Osteoblast (primary cell): ENCODE measurements around the gene USB1. TPM values are rescaled to one million over a fixed set of nuclear protein-coding genes. Genes with fewer than 3 reads are reported as not detected.
A peak's percentile ranks its signal among the peaks of the same experiment; 100 is the strongest.

Source experiments
- DNase-seq: peaks from one replicate; pipeline ENCODE4 v3.0.0; 2011; ENCODE audit warnings: low spot score, mixed read lengths; ENCODE audit not compliant: insufficient read length; ENCODE audit errors: missing footprints
- H2AFZ ChIP-seq: 2 replicates; pipeline ENCODE4 v1.6.0; 2011; ENCODE audit warnings: mild to moderate bottlenecking, low read length
- H3K27ac ChIP-seq: 2 replicates; pipeline ENCODE4 v1.5.1; 2011; ENCODE audit warnings: mild to moderate bottlenecking, low read depth, low read length, moderate library complexity
- H3K27me3 ChIP-seq: 2 replicates; pipeline ENCODE4 v1.6.0; 2012; ENCODE audit warnings: mild to moderate bottlenecking, control low read depth, inconsistent platforms, low read length, moderate library complexity; ENCODE audit not compliant: insufficient read depth
- H3K36me3 ChIP-seq: 2 replicates; pipeline ENCODE4 v1.5.1; 2011; ENCODE audit warnings: mild to moderate bottlenecking, low read length, control low read depth, moderate library complexity; ENCODE audit not compliant: insufficient read depth
- H3K4me1 ChIP-seq: 2 replicates; pipeline ENCODE4 v1.5.1; 2011; ENCODE audit warnings: mild to moderate bottlenecking, low read length, control low read depth, moderate library complexity; ENCODE audit not compliant: insufficient read depth
- H3K4me2 ChIP-seq: 2 replicates; pipeline ENCODE4 v1.6.0; 2011; ENCODE audit warnings: mild to moderate bottlenecking, low read length; ENCODE audit not compliant: insufficient read depth
- H3K4me3 ChIP-seq: fragments of 200-600 bp; sonication (generic); 3 replicates; pipeline ENCODE4 v1.5.1; 2012; ENCODE audit warnings: mild to moderate bottlenecking, low read length, inconsistent platforms; ENCODE audit not compliant: insufficient read depth
- H3K79me2 ChIP-seq: 2 replicates; pipeline ENCODE4 v1.6.0; 2012; ENCODE audit warnings: mild to moderate bottlenecking, low read length, control low read depth, inconsistent platforms; ENCODE audit not compliant: insufficient read depth
- H3K9me3 ChIP-seq: 2 replicates; pipeline ENCODE4 v1.5.1; 2011; ENCODE audit warnings: low read depth, low read length, control low read depth
- H4K20me1 ChIP-seq: 2 replicates; pipeline ENCODE4 v1.6.0; 2012; ENCODE audit warnings: mild to moderate bottlenecking, low read length, control low read depth; ENCODE audit not compliant: insufficient read depth
- total RNA-seq: library from RNA; depleted of rRNA; stranded (reverse); fragments of >200 nt; gene quantifications from 2 replicates; pipeline ENCODE4 v1.2.3, GENCODE V29; 2012
- TF ChIP-seq, protein P1 (sequence below): IDR thresholded peaks from 2 replicates; pipeline ENCODE4 v1.5.1; 2011; ENCODE audit warnings: mild to moderate bottlenecking, low read depth, low read length, moderate library complexity; ENCODE audit errors: extremely low read depth

Gene USB1
- total RNA-seq, 1 donor = 19.2 TPM

DNA sequence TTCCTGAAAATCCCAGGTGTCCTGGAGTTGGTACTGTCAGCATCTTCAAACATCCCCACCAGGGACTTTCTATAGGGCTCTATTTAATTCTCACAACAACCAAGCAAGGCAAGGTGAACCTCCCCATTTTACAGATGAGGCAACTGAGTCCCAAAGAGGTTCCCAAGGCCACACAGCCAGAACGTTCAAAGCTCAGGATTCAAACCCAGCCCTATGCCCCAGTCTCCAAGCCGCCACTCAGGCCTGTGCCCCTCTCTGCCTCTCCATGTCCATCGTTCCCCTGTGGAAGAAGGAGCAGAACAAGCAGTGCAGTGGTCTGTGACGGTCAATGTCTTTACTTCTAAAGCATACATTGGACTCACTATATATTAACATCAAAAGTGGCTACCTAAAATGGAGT is 6.8 kb upstream of the USB1 start:
- Histone ChIP-seq H3K79me2 (peaks cover 15% of the 10 kb centered on the region), H3K4me2 (no peak overlapping the region), H3K36me3 (peaks cover 35% of the 10 kb centered on the region), H3K27ac (no peak overlapping the region), H2AFZ (no peak overlapping the region), H3K27me3 (no peaks in the 10 kb centered on the region), H3K4me3 (no peak overlapping the region), H3K4me1 (peaks cover 7% of the 10 kb centered on the region), H3K9me3 (no peaks in the 10 kb centered on the region), H4K20me1 (peaks cover 37% of the 10 kb centered on the region)
- DNase-seq = peak; percentile 26
- TF ChIP-seq, protein P1, sequence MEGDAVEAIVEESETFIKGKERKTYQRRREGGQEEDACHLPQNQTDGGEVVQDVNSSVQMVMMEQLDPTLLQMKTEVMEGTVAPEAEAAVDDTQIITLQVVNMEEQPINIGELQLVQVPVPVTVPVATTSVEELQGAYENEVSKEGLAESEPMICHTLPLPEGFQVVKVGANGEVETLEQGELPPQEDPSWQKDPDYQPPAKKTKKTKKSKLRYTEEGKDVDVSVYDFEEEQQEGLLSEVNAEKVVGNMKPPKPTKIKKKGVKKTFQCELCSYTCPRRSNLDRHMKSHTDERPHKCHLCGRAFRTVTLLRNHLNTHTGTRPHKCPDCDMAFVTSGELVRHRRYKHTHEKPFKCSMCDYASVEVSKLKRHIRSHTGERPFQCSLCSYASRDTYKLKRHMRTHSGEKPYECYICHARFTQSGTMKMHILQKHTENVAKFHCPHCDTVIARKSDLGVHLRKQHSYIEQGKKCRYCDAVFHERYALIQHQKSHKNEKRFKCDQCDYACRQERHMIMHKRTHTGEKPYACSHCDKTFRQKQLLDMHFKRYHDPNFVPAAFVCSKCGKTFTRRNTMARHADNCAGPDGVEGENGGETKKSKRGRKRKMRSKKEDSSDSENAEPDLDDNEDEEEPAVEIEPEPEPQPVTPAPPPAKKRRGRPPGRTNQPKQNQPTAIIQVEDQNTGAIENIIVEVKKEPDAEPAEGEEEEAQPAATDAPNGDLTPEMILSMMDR = no peak

DNA sequence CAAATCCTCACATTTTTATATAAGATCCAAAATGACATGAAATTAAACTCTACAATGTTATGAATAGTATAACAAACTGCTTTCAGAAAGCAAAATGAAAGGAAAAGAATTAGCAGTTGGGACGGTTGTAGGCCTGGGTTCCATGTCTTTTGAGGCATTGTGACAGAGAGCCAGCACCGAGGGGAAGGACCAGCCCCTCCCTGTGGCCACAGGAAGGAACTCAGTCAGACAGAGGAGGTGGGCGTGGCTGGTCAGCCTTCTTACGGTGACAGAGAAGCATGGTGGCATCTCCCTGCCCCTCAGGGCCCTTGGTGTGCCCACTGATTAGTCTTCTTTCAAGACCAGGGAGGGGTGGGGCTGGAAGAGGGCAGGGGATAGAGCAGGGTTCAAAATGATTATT is 6.4 kb upstream of the USB1 start:
- DNase-seq = peak; percentile 95
- H3K36me3 ChIP-seq = peaks cover 35% of the 10 kb centered on the region

DNA sequence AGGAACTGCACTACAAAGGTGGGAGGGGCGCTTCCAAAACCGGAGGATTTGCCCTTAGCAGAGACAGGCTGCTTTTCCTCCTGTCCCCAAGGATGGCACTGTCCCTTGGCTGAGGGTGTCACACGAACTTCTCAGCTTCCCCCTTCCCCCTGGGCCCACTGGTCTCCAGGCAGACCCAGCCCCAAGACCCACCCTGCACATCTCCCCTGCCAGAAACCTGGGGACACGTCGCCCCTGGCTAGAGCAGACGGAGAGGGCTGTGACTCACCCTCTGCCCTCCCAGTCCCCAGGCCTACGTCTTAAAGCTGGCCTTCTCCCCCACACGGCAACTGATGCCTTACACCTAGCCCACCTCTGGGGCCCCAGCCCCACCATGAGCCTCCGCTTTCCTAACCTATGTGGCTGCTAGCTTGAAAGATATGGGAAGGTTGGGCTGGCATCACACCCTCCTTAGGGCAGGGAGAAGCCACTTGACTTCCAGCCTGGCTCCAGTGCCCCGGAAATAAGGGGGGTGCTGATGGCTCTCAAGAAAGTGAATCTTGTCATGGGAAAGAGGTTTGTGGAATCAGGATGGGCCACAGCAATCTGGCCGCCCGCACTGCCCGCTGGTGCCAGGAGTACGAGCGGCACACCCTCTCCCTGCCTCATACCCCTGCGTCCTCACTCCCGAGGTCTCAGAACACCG is 5.3 kb upstream of the USB1 start:
- no peaks in the 10 kb centered on the region for H3K27me3 ChIP-seq
- H3K27ac ChIP-seq = no peak overlapping the region
- TF ChIP-seq, protein P1 = no peak
- H3K36me3 ChIP-seq = peaks cover 35% of the 10 kb centered on the region
- no peak overlapping the region for H3K4me2 ChIP-seq
- H2AFZ ChIP-seq = no peak overlapping the region
- no peaks in the 10 kb centered on the region for H3K9me3 ChIP-seq
- peaks cover 38% of the 10 kb centered on the region for H4K20me1 ChIP-seq
- no peak overlapping the region for H3K4me3 ChIP-seq
- peaks cover 20% of the 10 kb centered on the region for H3K79me2 ChIP-seq
- peak; percentile 62 for DNase-seq
- H3K4me1 ChIP-seq = peaks cover 13% of the 10 kb centered on the region

More for the DNA sequence above, 6.4 kb upstream of the USB1 start:
- H3K27ac ChIP-seq = no peak overlapping the region
- no peaks in the 10 kb centered on the region for H3K27me3 ChIP-seq
- H4K20me1 ChIP-seq = peaks cover 38% of the 10 kb centered on the region
- H3K4me2 ChIP-seq = no peak overlapping the region
- TF ChIP-seq, protein P1 = peak; percentile 41
- H3K4me1 ChIP-seq = peaks cover 11% of the 10 kb centered on the region
- no peak overlapping the region for H2AFZ ChIP-seq
- H3K9me3 ChIP-seq = no peaks in the 10 kb centered on the region
- H3K4me3 ChIP-seq = no peak overlapping the region
- peaks cover 19% of the 10 kb centered on the region for H3K79me2 ChIP-seq

DNA sequence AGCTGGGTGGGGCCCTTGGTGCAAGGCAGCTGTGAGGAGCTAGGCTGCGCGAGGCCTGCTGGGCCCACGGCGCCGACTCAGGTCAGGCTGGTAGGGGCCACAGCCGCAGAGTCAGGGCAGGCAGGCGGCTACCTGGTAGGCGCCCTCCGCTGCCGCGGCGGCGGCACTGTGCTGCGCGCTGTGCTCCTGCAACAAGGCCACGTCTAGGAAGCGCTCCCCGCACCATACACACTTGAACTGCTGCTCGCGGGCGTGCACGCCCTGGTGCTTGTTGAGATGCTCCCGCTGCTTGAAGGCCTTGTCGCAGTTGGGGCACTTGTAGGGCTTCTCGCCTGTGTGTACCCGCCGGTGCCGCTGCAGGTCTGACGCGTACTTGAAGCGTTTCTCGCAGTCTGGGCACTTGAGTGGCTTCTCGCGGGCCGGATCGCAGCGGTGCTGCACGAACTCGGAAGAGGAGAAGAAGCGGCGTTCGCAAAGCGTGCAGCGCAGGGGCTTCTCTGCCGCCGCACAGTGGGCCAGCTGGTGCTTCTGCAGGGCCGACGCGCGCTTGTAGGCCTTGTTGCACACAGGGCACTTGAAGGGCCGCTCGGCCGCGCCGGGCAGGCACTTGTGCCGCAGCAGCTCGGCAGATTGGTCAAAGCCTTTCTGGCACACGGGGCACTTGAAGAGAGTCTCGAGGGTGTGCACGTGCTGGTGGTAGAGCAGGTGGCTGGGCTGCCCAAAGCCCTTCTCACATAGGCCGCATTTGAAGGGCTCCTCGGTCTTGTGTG is 4.6 kb upstream of the USB1 start:
- H3K36me3 ChIP-seq = peaks cover 35% of the 10 kb centered on the region
- TF ChIP-seq, protein P1 = no peak

More for the DNA sequence above, 4.6 kb upstream of the USB1 start:
- Histone ChIP-seq H3K4me2 (no peak overlapping the region), H4K20me1 (peaks cover 38% of the 10 kb centered on the region), H3K4me1 (peaks cover 15% of the 10 kb centered on the region), H3K4me3 (no peak overlapping the region), H3K27ac (no peak overlapping the region), H3K79me2 (peaks cover 20% of the 10 kb centered on the region), H2AFZ (no peak overlapping the region), H3K9me3 (no peaks in the 10 kb centered on the region), H3K27me3 (no peaks in the 10 kb centered on the region)
- peak; percentile 46 for DNase-seq
